ENCODE measurements around the gene RMDN2.

The RMDN2 gene

GRCh38 chr2:37902991-37903390 is 22.1 kb upstream of the RMDN2 start:
- Histone ChIP-seq H3K4me2 (ENCODE audit: low read length) (no peak overlapping the region), H3K4me1 (ENCODE audit: control insufficient read depth, insufficient read depth, low read length) (no peaks in the 10 kb centered on the region), H3K36me3 (ENCODE audit: insufficient read depth, low read length) (no peaks in the 10 kb centered on the region), H3K27me3 (ENCODE audit: control insufficient read depth, insufficient read depth, low read length) (peaks cover 15% of the 10 kb centered on the region), H3K9ac (ENCODE audit: low read depth, low read length) (no peak overlapping the region), H3K9me3 (replicated peaks; ENCODE audit: low read length) (no peaks in the 10 kb centered on the region), H3K4me3 (ENCODE audit: low read length) (no peak overlapping the region)

- Histone ChIP-seq H3K4me3 (ENCODE audit: low read length) (no peak overlapping the region), H3K9me3 (replicated peaks; ENCODE audit: low read length) (no peaks in the 10 kb centered on the region), H3K36me3 (ENCODE audit: insufficient read depth, low read length) (no peaks in the 10 kb centered on the region), H3K4me1 (ENCODE audit: control insufficient read depth, insufficient read depth, low read length) (no peaks in the 10 kb centered on the region), H3K9ac (ENCODE audit: low read depth, low read length) (no peak overlapping the region), H3K4me2 (ENCODE audit: low read length) (no peak overlapping the region), H3K27me3 (ENCODE audit: control insufficient read depth, insufficient read depth, low read length) (peaks cover 15% of the 10 kb centered on the region)
These were observed 20.7 kb upstream of the RMDN2 start for GRCh38 chr2:37904425-37904824.

GRCh38 chr2:37904993-37905392 is 20.1 kb upstream of the RMDN2 start:
- peaks cover 15% of the 10 kb centered on the region for H3K27me3 ChIP-seq (ENCODE audit: control insufficient read depth, insufficient read depth, low read length)
- H3K9me3 ChIP-seq (replicated peaks; ENCODE audit: low read length) = no peaks in the 10 kb centered on the region
- H3K4me3 ChIP-seq (ENCODE audit: low read length) = no peak overlapping the region
- no peaks in the 10 kb centered on the region for H3K36me3 ChIP-seq (ENCODE audit: insufficient read depth, low read length)
- H3K4me1 ChIP-seq (ENCODE audit: control insufficient read depth, insufficient read depth, low read length) = no peaks in the 10 kb centered on the region
- H3K9ac ChIP-seq (ENCODE audit: low read depth, low read length) = no peak overlapping the region
- no peak overlapping the region for H3K4me2 ChIP-seq (ENCODE audit: low read length)

- H3K4me3 ChIP-seq (ENCODE audit: low read length) = no peak overlapping the region
- H3K9me3 ChIP-seq (replicated peaks; ENCODE audit: low read length) = no peaks in the 10 kb centered on the region
- no peaks in the 10 kb centered on the region for H3K4me1 ChIP-seq (ENCODE audit: control insufficient read depth, insufficient read depth, low read length)
- H3K4me2 ChIP-seq (ENCODE audit: low read length) = no peak overlapping the region
- no peaks in the 10 kb centered on the region for H3K36me3 ChIP-seq (ENCODE audit: insufficient read depth, low read length)
- H3K9ac ChIP-seq (ENCODE audit: low read depth, low read length) = no peak overlapping the region
- H3K27me3 ChIP-seq (ENCODE audit: control insufficient read depth, insufficient read depth, low read length) = peaks cover 15% of the 10 kb centered on the region
These were observed 19.0 kb upstream of the RMDN2 start for GRCh38 chr2:37906131-37906530.

- Histone ChIP-seq H3K9ac (ENCODE audit: low read depth, low read length) (no peak overlapping the region), H3K9me3 (replicated peaks; ENCODE audit: low read length) (no peaks in the 10 kb centered on the region), H3K36me3 (ENCODE audit: insufficient read depth, low read length) (no peaks in the 10 kb centered on the region), H3K4me3 (ENCODE audit: low read length) (no peak overlapping the region), H3K27me3 (ENCODE audit: control insufficient read depth, insufficient read depth, low read length) (peaks cover 15% of the 10 kb centered on the region), H3K4me2 (ENCODE audit: low read length) (no peak overlapping the region), H3K4me1 (ENCODE audit: control insufficient read depth, insufficient read depth, low read length) (peaks cover 11% of the 10 kb centered on the region)
These were observed 17.4 kb upstream of the RMDN2 start for GRCh38 chr2:37907501-37908225.

- Histone ChIP-seq H3K4me1 (ENCODE audit: control insufficient read depth, insufficient read depth, low read length) (peaks cover 15% of the 10 kb centered on the region), H3K9ac (ENCODE audit: low read depth, low read length) (no peak overlapping the region), H3K4me2 (ENCODE audit: low read length) (no peak overlapping the region), H3K4me3 (ENCODE audit: low read length) (no peak overlapping the region), H3K9me3 (replicated peaks; ENCODE audit: low read length) (no peaks in the 10 kb centered on the region), H3K36me3 (ENCODE audit: insufficient read depth, low read length) (no peaks in the 10 kb centered on the region), H3K27me3 (ENCODE audit: control insufficient read depth, insufficient read depth, low read length) (no peaks in the 10 kb centered on the region)
These were observed 13.7 kb upstream of the RMDN2 start for GRCh38 chr2:37911296-37911873.

GRCh38 chr2:37912056-37912455 is 13.0 kb upstream of the RMDN2 start:
- Histone ChIP-seq H3K9me3 (replicated peaks; ENCODE audit: low read length) (no peaks in the 10 kb centered on the region), H3K36me3 (ENCODE audit: insufficient read depth, low read length) (no peaks in the 10 kb centered on the region), H3K4me2 (ENCODE audit: low read length) (no peak overlapping the region), H3K27me3 (ENCODE audit: control insufficient read depth, insufficient read depth, low read length) (no peaks in the 10 kb centered on the region), H3K4me1 (ENCODE audit: control insufficient read depth, insufficient read depth, low read length) (peaks cover 20% of the 10 kb centered on the region), H3K4me3 (ENCODE audit: low read length) (no peak overlapping the region), H3K9ac (ENCODE audit: low read depth, low read length) (no peak overlapping the region)

GRCh38 chr2:37912616-37913015 is 12.5 kb upstream of the RMDN2 start:
- H3K9me3 ChIP-seq (replicated peaks; ENCODE audit: low read length) = no peaks in the 10 kb centered on the region
- no peaks in the 10 kb centered on the region for H3K27me3 ChIP-seq (ENCODE audit: control insufficient read depth, insufficient read depth, low read length)
- H3K9ac ChIP-seq (ENCODE audit: low read depth, low read length) = no peak overlapping the region
- no peak overlapping the region for H3K4me2 ChIP-seq (ENCODE audit: low read length)
- no peaks in the 10 kb centered on the region for H3K36me3 ChIP-seq (ENCODE audit: insufficient read depth, low read length)
- no peak overlapping the region for H3K4me3 ChIP-seq (ENCODE audit: low read length)
- H3K4me1 ChIP-seq (ENCODE audit: control insufficient read depth, insufficient read depth, low read length) = peaks cover 23% of the 10 kb centered on the region

- H3K27me3 ChIP-seq (ENCODE audit: control insufficient read depth, insufficient read depth, low read length) = peaks cover 4% of the 10 kb centered on the region
- no peak overlapping the region for H3K4me3 ChIP-seq (ENCODE audit: low read length)
- H3K4me2 ChIP-seq (ENCODE audit: low read length) = no peak overlapping the region
- no peaks in the 10 kb centered on the region for H3K9me3 ChIP-seq (replicated peaks; ENCODE audit: low read length)
- no peaks in the 10 kb centered on the region for H3K36me3 ChIP-seq (ENCODE audit: insufficient read depth, low read length)
- H3K9ac ChIP-seq (ENCODE audit: low read depth, low read length) = no peak overlapping the region
- H3K4me1 ChIP-seq (ENCODE audit: control insufficient read depth, insufficient read depth, low read length) = peaks cover 23% of the 10 kb centered on the region
These were observed 10.7 kb upstream of the RMDN2 start for GRCh38 chr2:37914340-37914739.

- no peak overlapping the region for H3K4me3 ChIP-seq (ENCODE audit: low read length)
- no peaks in the 10 kb centered on the region for H3K9me3 ChIP-seq (replicated peaks; ENCODE audit: low read length)
- H3K4me1 ChIP-seq (ENCODE audit: control insufficient read depth, insufficient read depth, low read length) = peaks cover 23% of the 10 kb centered on the region
- H3K4me2 ChIP-seq (ENCODE audit: low read length) = no peak overlapping the region
- peaks cover 8% of the 10 kb centered on the region for H3K27me3 ChIP-seq (ENCODE audit: control insufficient read depth, insufficient read depth, low read length)
- H3K9ac ChIP-seq (ENCODE audit: low read depth, low read length) = no peak overlapping the region
- H3K36me3 ChIP-seq (ENCODE audit: insufficient read depth, low read length) = no peaks in the 10 kb centered on the region
These were observed 9.3 kb upstream of the RMDN2 start for GRCh38 chr2:37915773-37916172.

GRCh38 chr2:37916512-37917082 is 8.5 kb upstream of the RMDN2 start:
- Histone ChIP-seq H3K4me2 (ENCODE audit: low read length) (no peak overlapping the region), H3K4me3 (ENCODE audit: low read length) (no peak overlapping the region), H3K9me3 (replicated peaks; ENCODE audit: low read length) (no peaks in the 10 kb centered on the region), H3K4me1 (ENCODE audit: control insufficient read depth, insufficient read depth, low read length) (peaks cover 21% of the 10 kb centered on the region), H3K9ac (ENCODE audit: low read depth, low read length) (no peak overlapping the region), H3K27me3 (ENCODE audit: control insufficient read depth, insufficient read depth, low read length) (peaks cover 8% of the 10 kb centered on the region), H3K36me3 (ENCODE audit: insufficient read depth, low read length) (no peaks in the 10 kb centered on the region)

All from skeletal muscle satellite cell (primary cell).